ENCODE measurements around the gene MAGEA1.

MAGEA1 gene

GRCh38 chrX:153209347-153209746 is 30.3 kb downstream of the MAGEA1 start:
- TF ChIP-seq, protein P1, sequence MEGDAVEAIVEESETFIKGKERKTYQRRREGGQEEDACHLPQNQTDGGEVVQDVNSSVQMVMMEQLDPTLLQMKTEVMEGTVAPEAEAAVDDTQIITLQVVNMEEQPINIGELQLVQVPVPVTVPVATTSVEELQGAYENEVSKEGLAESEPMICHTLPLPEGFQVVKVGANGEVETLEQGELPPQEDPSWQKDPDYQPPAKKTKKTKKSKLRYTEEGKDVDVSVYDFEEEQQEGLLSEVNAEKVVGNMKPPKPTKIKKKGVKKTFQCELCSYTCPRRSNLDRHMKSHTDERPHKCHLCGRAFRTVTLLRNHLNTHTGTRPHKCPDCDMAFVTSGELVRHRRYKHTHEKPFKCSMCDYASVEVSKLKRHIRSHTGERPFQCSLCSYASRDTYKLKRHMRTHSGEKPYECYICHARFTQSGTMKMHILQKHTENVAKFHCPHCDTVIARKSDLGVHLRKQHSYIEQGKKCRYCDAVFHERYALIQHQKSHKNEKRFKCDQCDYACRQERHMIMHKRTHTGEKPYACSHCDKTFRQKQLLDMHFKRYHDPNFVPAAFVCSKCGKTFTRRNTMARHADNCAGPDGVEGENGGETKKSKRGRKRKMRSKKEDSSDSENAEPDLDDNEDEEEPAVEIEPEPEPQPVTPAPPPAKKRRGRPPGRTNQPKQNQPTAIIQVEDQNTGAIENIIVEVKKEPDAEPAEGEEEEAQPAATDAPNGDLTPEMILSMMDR (IDR thresholded peaks at IDR 0.05; ENCODE audit: low read length, missing control alignments) = no peak
- H3K4me3 ChIP-seq (replicated peaks; ENCODE audit: low read depth, low read length) = no peak overlapping the region
- DNase-seq (ENCODE audit: low read depth) = no peak

- TF ChIP-seq, protein P1 (IDR thresholded peaks at IDR 0.05; ENCODE audit: low read length, missing control alignments) = no peak
- no peak overlapping the region for H3K4me3 ChIP-seq (replicated peaks; ENCODE audit: low read depth, low read length)
- DNase-seq (ENCODE audit: low read depth) = no peak
These were observed 35.9 kb downstream of the MAGEA1 start for GRCh38 chrX:153214934-153215333.

GRCh38 chrX:153216926-153217325 is 37.8 kb downstream of the MAGEA1 start:
- TF ChIP-seq, protein P1 (IDR thresholded peaks at IDR 0.05; ENCODE audit: low read length, missing control alignments) = no peak

DNA sequence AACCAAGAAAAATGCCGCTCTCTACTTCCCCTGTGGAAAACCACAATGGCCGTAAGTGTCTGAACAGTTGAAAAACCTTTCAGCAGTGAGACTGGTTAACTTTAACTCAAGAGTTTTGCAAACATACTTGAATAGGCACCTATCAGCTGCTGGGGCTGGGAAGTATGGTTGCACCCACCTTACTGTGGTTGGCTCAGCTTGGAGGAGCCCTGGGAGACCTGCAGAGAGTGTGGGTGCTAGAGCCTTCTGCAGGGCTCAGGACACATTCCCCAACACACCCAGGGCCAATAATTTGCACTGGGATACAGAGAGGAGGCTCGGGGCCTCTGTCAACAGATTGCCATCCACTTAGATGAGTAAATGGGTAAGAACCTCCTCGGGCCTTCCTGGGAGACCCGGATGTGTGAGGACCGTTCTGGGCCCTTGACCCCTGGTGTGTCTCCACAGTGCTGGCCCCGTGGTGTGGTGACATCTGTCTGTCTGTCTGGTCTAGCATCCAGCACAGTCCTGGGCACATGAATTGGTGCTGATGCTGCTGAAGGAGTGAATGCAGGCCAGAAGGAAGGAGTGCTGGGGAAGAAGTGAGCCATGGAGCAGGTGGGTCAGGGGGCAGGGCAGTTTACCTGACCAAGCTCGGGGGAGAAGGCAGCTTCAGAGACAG is 46.5 kb downstream of the MAGEA1 start:
- H3K4me3 ChIP-seq (replicated peaks; ENCODE audit: low read depth, low read length) = no peak overlapping the region
- TF ChIP-seq, protein P1 (IDR thresholded peaks at IDR 0.05; ENCODE audit: low read length, missing control alignments) = no peak
- no peak for DNase-seq (ENCODE audit: low read depth)

More at GRCh38 chrX:153216926-153217325, 37.8 kb downstream of the MAGEA1 start:
- DNase-seq (ENCODE audit: low read depth) = no peak
- H3K4me3 ChIP-seq (replicated peaks; ENCODE audit: low read depth, low read length) = no peak overlapping the region

DNA sequence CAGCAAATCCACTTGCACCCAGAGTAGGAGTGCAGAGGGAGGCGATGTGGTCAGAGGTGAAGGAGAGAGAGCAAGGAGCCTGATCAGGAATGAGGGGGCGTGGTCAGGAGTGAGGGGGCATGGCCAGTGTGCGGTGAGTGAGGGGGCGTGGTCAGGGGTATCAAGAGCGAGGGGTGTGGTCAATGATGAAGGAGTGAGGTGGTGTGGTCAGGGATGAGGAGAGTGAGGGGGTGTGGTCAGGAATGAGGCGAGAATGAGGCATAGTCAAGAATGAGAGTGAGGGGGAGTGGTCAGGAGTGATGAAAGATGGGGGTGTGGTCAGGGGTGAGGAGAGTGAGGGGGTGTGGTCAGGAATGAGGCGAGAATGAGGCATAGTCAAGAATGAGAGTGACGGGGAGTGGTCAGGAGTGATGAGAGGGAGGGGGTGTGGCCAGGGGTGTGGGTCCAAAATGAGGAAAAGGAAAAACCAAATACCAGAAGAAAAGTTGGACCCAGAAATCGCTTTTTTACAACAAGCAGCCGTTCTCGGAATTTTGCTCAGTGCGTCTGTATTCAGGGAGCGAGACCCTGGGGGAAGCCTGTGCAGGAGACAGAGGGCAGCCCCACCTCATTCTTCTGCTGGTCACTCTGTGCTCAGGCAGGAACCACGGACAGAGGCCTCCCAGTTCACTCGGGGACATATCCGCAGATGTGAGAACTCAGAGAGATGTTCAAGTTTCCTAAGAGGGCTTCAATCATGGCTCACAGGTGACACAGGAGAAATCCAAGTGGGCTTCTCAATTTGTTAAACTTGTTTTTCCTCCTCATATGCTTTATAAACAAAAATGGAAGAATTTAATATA is 47.5 kb downstream of the MAGEA1 start:
- peak; percentile 21 for DNase-seq (ENCODE audit: low read depth)
- TF ChIP-seq, protein P1 (IDR thresholded peaks at IDR 0.05; ENCODE audit: low read length, missing control alignments) = no peak
- no peak overlapping the region for H3K4me3 ChIP-seq (replicated peaks; ENCODE audit: low read depth, low read length)
